IMR-90 (cell line): ENCODE results near the gene GKN1.

Experiments used
- CEBPB ChIP-seq: IDR thresholded peaks from 2 replicates; pipeline ENCODE4 v1.6.1; 2012; ENCODE audit warnings: low read depth, low read length, improper control_type of control experiment
- CHD1 ChIP-seq: IDR thresholded peaks from 2 replicates; pipeline ENCODE4 v1.6.1; 2012; ENCODE audit warnings: low read depth, low read length, improper control_type of control experiment
- MAFK ChIP-seq: IDR thresholded peaks from 2 replicates; pipeline ENCODE4 v1.6.1; 2012; ENCODE audit warnings: low read depth, low read length, improper control_type of control experiment
- NFE2L2 ChIP-seq: fragments of 150-350 bp; IDR thresholded peaks from 2 replicates; pipeline ENCODE4 v1.6.1; 2016; ENCODE audit warnings: low read depth, mild to moderate bottlenecking, low read length
- POLR2A ChIP-seq: IDR thresholded peaks from 2 replicates; pipeline ENCODE4 v1.6.1; 2012; ENCODE audit warnings: mild to moderate bottlenecking, low read depth, low read length
- RAD21 ChIP-seq: IDR thresholded peaks from 2 replicates; pipeline ENCODE4 v1.6.1; 2012; ENCODE audit warnings: low read length, improper control_type of control experiment
- RCOR1 ChIP-seq: IDR thresholded peaks from 2 replicates; pipeline ENCODE4 v1.6.1; 2012; ENCODE audit warnings: mild to moderate bottlenecking, low read length, improper control_type of control experiment; ENCODE audit not compliant: insufficient replicate concordance
- RFX5 ChIP-seq: IDR thresholded peaks from 2 replicates; pipeline ENCODE4 v1.8.0; 2012; ENCODE audit warnings: low read depth, mild to moderate bottlenecking, low read length, moderate library complexity
- SMC3 ChIP-seq: fragments of 150-350 bp; IDR thresholded peaks from 2 replicates; pipeline ENCODE4 v1.6.1; 2016; ENCODE audit warnings: low read depth, mild to moderate bottlenecking, antibody characterized with exemption, low read length, moderate library complexity
- TF ChIP-seq, protein P1 (sequence below): conservative IDR thresholded peaks from 2 replicates; pipeline ENCODE4 v1.5.1; 2012; ENCODE audit warnings: mild to moderate bottlenecking, low read depth, low read length, improper control_type of control experiment
- TF ChIP-seq, protein P2 (sequence below): fragments of 150-350 bp; IDR thresholded peaks from 2 replicates; pipeline ENCODE4 v1.6.1; 2016; ENCODE audit warnings: low read depth, mild to moderate bottlenecking, low read length, moderate library complexity, borderline replicate concordance
- TF ChIP-seq, protein P3 (sequence below): fragments of 150-350 bp; IDR thresholded peaks from 2 replicates; pipeline ENCODE4 v1.6.1; 2017; ENCODE audit warnings: mild to moderate bottlenecking, antibody characterized with exemption, low read length, low read depth

DNA sequence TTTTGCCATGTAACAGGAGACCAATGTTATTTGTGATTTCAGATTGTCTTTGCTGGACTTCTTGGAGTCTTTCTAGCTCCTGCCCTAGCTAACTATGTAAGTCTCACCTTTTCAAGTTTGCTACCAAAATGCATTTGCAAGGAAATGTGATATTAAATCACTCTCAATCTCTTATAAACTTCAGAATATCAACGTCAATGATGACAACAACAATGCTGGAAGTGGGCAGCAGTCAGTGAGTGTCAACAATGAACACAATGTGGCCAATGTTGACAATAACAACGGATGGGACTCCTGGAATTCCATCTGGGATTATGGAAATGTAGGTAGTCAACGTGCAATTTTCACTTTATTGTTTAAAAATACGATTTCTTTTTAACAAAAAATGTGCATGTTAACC, 3.0 kb downstream of the GKN1 start:
- no peak for TF ChIP-seq POLR2A
- TF ChIP-seq, protein P1, sequence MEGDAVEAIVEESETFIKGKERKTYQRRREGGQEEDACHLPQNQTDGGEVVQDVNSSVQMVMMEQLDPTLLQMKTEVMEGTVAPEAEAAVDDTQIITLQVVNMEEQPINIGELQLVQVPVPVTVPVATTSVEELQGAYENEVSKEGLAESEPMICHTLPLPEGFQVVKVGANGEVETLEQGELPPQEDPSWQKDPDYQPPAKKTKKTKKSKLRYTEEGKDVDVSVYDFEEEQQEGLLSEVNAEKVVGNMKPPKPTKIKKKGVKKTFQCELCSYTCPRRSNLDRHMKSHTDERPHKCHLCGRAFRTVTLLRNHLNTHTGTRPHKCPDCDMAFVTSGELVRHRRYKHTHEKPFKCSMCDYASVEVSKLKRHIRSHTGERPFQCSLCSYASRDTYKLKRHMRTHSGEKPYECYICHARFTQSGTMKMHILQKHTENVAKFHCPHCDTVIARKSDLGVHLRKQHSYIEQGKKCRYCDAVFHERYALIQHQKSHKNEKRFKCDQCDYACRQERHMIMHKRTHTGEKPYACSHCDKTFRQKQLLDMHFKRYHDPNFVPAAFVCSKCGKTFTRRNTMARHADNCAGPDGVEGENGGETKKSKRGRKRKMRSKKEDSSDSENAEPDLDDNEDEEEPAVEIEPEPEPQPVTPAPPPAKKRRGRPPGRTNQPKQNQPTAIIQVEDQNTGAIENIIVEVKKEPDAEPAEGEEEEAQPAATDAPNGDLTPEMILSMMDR, result no peak
- TF ChIP-seq RAD21, result no peak
- TF ChIP-seq, protein P2, sequence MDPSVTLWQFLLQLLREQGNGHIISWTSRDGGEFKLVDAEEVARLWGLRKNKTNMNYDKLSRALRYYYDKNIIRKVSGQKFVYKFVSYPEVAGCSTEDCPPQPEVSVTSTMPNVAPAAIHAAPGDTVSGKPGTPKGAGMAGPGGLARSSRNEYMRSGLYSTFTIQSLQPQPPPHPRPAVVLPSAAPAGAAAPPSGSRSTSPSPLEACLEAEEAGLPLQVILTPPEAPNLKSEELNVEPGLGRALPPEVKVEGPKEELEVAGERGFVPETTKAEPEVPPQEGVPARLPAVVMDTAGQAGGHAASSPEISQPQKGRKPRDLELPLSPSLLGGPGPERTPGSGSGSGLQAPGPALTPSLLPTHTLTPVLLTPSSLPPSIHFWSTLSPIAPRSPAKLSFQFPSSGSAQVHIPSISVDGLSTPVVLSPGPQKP, result no peak
- TF ChIP-seq RFX5, result no peak
- TF ChIP-seq RCOR1, result no peak
- TF ChIP-seq, protein P3, sequence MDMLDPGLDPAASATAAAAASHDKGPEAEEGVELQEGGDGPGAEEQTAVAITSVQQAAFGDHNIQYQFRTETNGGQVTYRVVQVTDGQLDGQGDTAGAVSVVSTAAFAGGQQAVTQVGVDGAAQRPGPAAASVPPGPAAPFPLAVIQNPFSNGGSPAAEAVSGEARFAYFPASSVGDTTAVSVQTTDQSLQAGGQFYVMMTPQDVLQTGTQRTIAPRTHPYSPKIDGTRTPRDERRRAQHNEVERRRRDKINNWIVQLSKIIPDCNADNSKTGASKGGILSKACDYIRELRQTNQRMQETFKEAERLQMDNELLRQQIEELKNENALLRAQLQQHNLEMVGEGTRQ, result no peak
- TF ChIP-seq CEBPB, result no peak
- no peak for TF ChIP-seq CHD1
- TF ChIP-seq NFE2L2, result no peak
- no peak for TF ChIP-seq SMC3
- TF ChIP-seq MAFK, result no peak
